HEK293 (cell line): Measurements from ENCODE around the gene INSM1.

Source experiments
- GFI1B ChIP-seq: fragments of 450-650 bp; formaldehyde crosslinking; IDR thresholded peaks from 2 replicates; pipeline ENCODE4 v1.5.1; 2016; ENCODE audit warnings: missing biosample characterization, missing genetic modification characterization
- GLI2 ChIP-seq: fragments of 450-650 bp; formaldehyde crosslinking; IDR thresholded peaks from 2 replicates; pipeline ENCODE4; 2017; ENCODE audit warnings: missing biosample characterization, missing genetic modification characterization, low read depth, borderline replicate concordance
- GLIS2 ChIP-seq: fragments of 450-650 bp; formaldehyde crosslinking; IDR thresholded peaks from 2 replicates; pipeline ENCODE4 v1.5.1; 2016; ENCODE audit warnings: missing biosample characterization, missing genetic modification characterization
- KLF8 ChIP-seq: fragments of 450-650 bp; formaldehyde crosslinking; IDR thresholded peaks from 2 replicates; pipeline ENCODE4 v1.5.1; 2016; ENCODE audit warnings: missing biosample characterization, missing genetic modification characterization
- OSR2 ChIP-seq: fragments of 450-650 bp; formaldehyde crosslinking; IDR thresholded peaks from 2 replicates; pipeline ENCODE4 v1.5.1; 2016; ENCODE audit warnings: missing biosample characterization, missing genetic modification characterization
- RBAK ChIP-seq: fragments of 450-650 bp; formaldehyde crosslinking; IDR thresholded peaks from 2 replicates; pipeline ENCODE4 v1.5.1; 2016; ENCODE audit warnings: missing biosample characterization, missing genetic modification characterization
- SP2 ChIP-seq: fragments of 450-650 bp; formaldehyde crosslinking; IDR thresholded peaks from 2 replicates; pipeline ENCODE4 v1.5.1; 2016; ENCODE audit warnings: missing biosample characterization, missing genetic modification characterization
- SP3 ChIP-seq: fragments of 450-650 bp; formaldehyde crosslinking; IDR thresholded peaks from 2 replicates; pipeline ENCODE4 v1.5.1; 2016; ENCODE audit warnings: missing biosample characterization, missing genetic modification characterization
- SP7 ChIP-seq: fragments of 450-650 bp; formaldehyde crosslinking; IDR thresholded peaks from 2 replicates; pipeline ENCODE4 v1.5.1; 2016; ENCODE audit warnings: missing biosample characterization, missing genetic modification characterization
- TSHZ1 ChIP-seq: fragments of 450-650 bp; formaldehyde crosslinking; IDR thresholded peaks from 2 replicates; pipeline ENCODE4 v1.5.1; 2016; ENCODE audit warnings: missing biosample characterization, missing genetic modification characterization, borderline replicate concordance
- ZBTB48 ChIP-seq: fragments of 450-650 bp; formaldehyde crosslinking; IDR thresholded peaks from 2 replicates; pipeline ENCODE4 v1.5.1; 2016; ENCODE audit warnings: missing biosample characterization, missing genetic modification characterization
- ZEB2 ChIP-seq: fragments of 450-650 bp; formaldehyde crosslinking; IDR thresholded peaks from 2 replicates; pipeline ENCODE4 v1.5.1; 2016; ENCODE audit warnings: missing biosample characterization, missing genetic modification characterization
- ZNF19 ChIP-seq: fragments of 450-650 bp; formaldehyde crosslinking; IDR thresholded peaks from 2 replicates; pipeline ENCODE4; 2016; ENCODE audit warnings: missing biosample characterization, missing genetic modification characterization, low read depth
- ZNF214 ChIP-seq: fragments of 450-650 bp; formaldehyde crosslinking; IDR thresholded peaks from 2 replicates; pipeline ENCODE4 v1.5.1; 2017; ENCODE audit warnings: missing biosample characterization, mild to moderate bottlenecking, missing genetic modification characterization, borderline replicate concordance
- ZNF274 ChIP-seq, 2 experiments: fragments of 200-500 bp in 1 of 2; fragments of 450-650 bp in 1 of 2; sonication (Bioruptor generic) in 1 of 2; formaldehyde crosslinking in 1 of 2; IDR thresholded peaks; 2 replicates each; pipeline versions ENCODE4 v1.5.1 to v1.6.1; 2014 to 2016; ENCODE audit warnings: borderline replicate concordance in 1 of 2, inconsistent platforms in 1 of 2, low read length in 1 of 2, missing biosample characterization in 1 of 2, missing genetic modification characterization in 1 of 2
- ZNF292 ChIP-seq: fragments of 450-650 bp; formaldehyde crosslinking; IDR thresholded peaks from 2 replicates; pipeline ENCODE4 v1.5.1; 2016; ENCODE audit warnings: low read depth, missing biosample characterization, missing genetic modification characterization, borderline replicate concordance
- ZNF335 ChIP-seq: fragments of 450-650 bp; formaldehyde crosslinking; conservative IDR thresholded peaks from 2 replicates; pipeline ENCODE4 v1.5.1; 2016; ENCODE audit warnings: missing biosample characterization, missing genetic modification characterization
- ZNF426 ChIP-seq: fragments of 450-650 bp; formaldehyde crosslinking; IDR thresholded peaks from 2 replicates; pipeline ENCODE4 v1.5.1; 2017; ENCODE audit warnings: missing biosample characterization, missing genetic modification characterization, mild to moderate bottlenecking, inconsistent platforms, moderate library complexity
- ZNF560 ChIP-seq: fragments of 450-650 bp; formaldehyde crosslinking; IDR thresholded peaks from 2 replicates; pipeline ENCODE4 v1.5.1; 2017; ENCODE audit warnings: missing biosample characterization, missing genetic modification characterization, borderline replicate concordance
- ZNF561 ChIP-seq: fragments of 450-650 bp; IDR thresholded peaks from 2 replicates; pipeline ENCODE4 v1.5.1; 2018; ENCODE audit warnings: missing biosample characterization, missing genetic modification characterization, borderline replicate concordance
- ZNF600 ChIP-seq: fragments of 450-650 bp; formaldehyde crosslinking; IDR thresholded peaks from 2 replicates; pipeline ENCODE4 v1.5.1; 2016; ENCODE audit warnings: missing biosample characterization, missing genetic modification characterization
- ZNF629 ChIP-seq: fragments of 450-650 bp; formaldehyde crosslinking; IDR thresholded peaks from 2 replicates; pipeline ENCODE4 v1.5.1; 2017; ENCODE audit warnings: missing biosample characterization, missing genetic modification characterization
- ZNF776 ChIP-seq: fragments of 450-650 bp; formaldehyde crosslinking; IDR thresholded peaks from 2 replicates; pipeline ENCODE4 v1.5.0; 2017; ENCODE audit warnings: missing biosample characterization, missing genetic modification characterization, borderline replicate concordance
- ZNF777 ChIP-seq: fragments of 450-650 bp; formaldehyde crosslinking; IDR thresholded peaks from 2 replicates; pipeline ENCODE4 v1.5.1; 2017; ENCODE audit warnings: missing biosample characterization, missing genetic modification characterization, borderline replicate concordance
- ZSCAN16 ChIP-seq: fragments of 450-650 bp; formaldehyde crosslinking; IDR thresholded peaks from 2 replicates; pipeline ENCODE4 v1.5.1; 2016; ENCODE audit warnings: missing biosample characterization, missing genetic modification characterization
- ZSCAN30 ChIP-seq: fragments of 450-650 bp; IDR thresholded peaks from 2 replicates; pipeline ENCODE4 v1.5.1; 2018; ENCODE audit warnings: missing biosample characterization, mild to moderate bottlenecking, missing genetic modification characterization, moderate library complexity
- TF ChIP-seq, protein P1 (sequence below): fragments of 450-650 bp; formaldehyde crosslinking; IDR thresholded peaks from 2 replicates; pipeline ENCODE4 v1.5.1; 2016; ENCODE audit warnings: missing biosample characterization, missing genetic modification characterization, low read depth
- TF ChIP-seq, protein P2 (sequence below): fragments of 450-650 bp; formaldehyde crosslinking; IDR thresholded peaks from 2 replicates; pipeline ENCODE4 v1.5.1; 2016; ENCODE audit warnings: missing biosample characterization, missing genetic modification characterization
- TF ChIP-seq, protein P3 (sequence below): fragments of 450-650 bp; formaldehyde crosslinking; IDR thresholded peaks from 2 replicates; pipeline ENCODE4 v1.5.1; 2017; ENCODE audit warnings: missing biosample characterization, missing genetic modification characterization
- TF ChIP-seq, protein P4 (sequence below): fragments of 450-650 bp; formaldehyde crosslinking; IDR thresholded peaks from 2 replicates; pipeline ENCODE4 v1.5.1; 2016; ENCODE audit warnings: missing biosample characterization, missing genetic modification characterization
- TF ChIP-seq, protein P5 (sequence below): fragments of 450-650 bp; formaldehyde crosslinking; IDR thresholded peaks from 2 replicates; pipeline ENCODE4; 2016; ENCODE audit warnings: missing biosample characterization, missing genetic modification characterization

Gene INSM1

GRCh38 chr20:20412750-20413149 lies 44.8 kb downstream of the INSM1 start (continued):
- TF ChIP-seq TSHZ1 (tag by site-specific recombination) (peak; percentile 64; the same call in 1 of the 2 replicates), ZNF292 (tag by site-specific recombination) (no peak), ZNF600 (tag by site-specific recombination) (peak; percentile 79), ZNF19 (tag by site-specific recombination) (no peak), ZNF426 (no peak), ZNF560 (tag by site-specific recombination) (no peak), ZNF214 (no peak), SP2 (no peak), ZSCAN16 (tag by site-specific recombination) (no peak), ZSCAN30 (tag by site-specific recombination) (peak; percentile 75), ZBTB48 (no peak), GFI1B (tag by site-specific recombination) (no peak), SP3 (no peak), ZNF335 (tag by site-specific recombination) (peak; percentile 17; the same call in 1 of the 2 replicates), KLF8 (tag by site-specific recombination) (no peak), ZNF629 (tag by site-specific recombination) (peak; percentile 93), SP7 (tag by site-specific recombination) (peak; percentile 77), ZNF776 (no peak), GLI2 (tag by site-specific recombination) (no peak), ZNF561 (tag by site-specific recombination) (no peak), ZNF777 (no peak), OSR2 (tag by site-specific recombination) (peak; percentile 90), GLIS2 (tag by site-specific recombination) (no peak), ZEB2 (tag by site-specific recombination) (peak; percentile 52; the same call in 1 of the 2 replicates), ZNF274 (IDR thresholded peaks at IDR 0.05; ENCODE audit: low read length) (no peak), ZNF274 (tag by site-specific recombination; IDR thresholded peaks at IDR 0.05; ENCODE audit: borderline replicate concordance) (no peak), RBAK (tag by site-specific recombination) (no peak)
- TF ChIP-seq, protein P1, sequence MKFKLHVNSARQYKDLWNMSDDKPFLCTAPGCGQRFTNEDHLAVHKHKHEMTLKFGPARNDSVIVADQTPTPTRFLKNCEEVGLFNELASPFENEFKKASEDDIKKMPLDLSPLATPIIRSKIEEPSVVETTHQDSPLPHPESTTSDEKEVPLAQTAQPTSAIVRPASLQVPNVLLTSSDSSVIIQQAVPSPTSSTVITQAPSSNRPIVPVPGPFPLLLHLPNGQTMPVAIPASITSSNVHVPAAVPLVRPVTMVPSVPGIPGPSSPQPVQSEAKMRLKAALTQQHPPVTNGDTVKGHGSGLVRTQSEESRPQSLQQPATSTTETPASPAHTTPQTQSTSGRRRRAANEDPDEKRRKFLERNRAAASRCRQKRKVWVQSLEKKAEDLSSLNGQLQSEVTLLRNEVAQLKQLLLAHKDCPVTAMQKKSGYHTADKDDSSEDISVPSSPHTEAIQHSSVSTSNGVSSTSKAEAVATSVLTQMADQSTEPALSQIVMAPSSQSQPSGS (tag by site-specific recombination): peak; percentile 85
- TF ChIP-seq, protein P2, sequence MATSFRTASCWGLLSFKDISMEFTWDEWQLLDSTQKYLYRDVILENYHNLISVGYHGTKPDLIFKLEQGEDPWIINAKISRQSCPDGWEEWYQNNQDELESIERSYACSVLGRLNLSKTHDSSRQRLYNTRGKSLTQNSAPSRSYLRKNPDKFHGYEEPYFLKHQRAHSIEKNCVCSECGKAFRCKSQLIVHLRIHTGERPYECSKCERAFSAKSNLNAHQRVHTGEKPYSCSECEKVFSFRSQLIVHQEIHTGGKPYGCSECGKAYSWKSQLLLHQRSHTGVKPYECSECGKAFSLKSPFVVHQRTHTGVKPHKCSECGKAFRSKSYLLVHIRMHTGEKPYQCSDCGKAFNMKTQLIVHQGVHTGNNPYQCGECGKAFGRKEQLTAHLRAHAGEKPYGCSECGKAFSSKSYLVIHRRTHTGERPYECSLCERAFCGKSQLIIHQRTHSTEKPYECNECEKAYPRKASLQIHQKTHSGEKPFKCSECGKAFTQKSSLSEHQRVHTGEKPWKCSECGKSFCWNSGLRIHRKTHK (tag by site-specific recombination): no peak
- TF ChIP-seq, protein P3, sequence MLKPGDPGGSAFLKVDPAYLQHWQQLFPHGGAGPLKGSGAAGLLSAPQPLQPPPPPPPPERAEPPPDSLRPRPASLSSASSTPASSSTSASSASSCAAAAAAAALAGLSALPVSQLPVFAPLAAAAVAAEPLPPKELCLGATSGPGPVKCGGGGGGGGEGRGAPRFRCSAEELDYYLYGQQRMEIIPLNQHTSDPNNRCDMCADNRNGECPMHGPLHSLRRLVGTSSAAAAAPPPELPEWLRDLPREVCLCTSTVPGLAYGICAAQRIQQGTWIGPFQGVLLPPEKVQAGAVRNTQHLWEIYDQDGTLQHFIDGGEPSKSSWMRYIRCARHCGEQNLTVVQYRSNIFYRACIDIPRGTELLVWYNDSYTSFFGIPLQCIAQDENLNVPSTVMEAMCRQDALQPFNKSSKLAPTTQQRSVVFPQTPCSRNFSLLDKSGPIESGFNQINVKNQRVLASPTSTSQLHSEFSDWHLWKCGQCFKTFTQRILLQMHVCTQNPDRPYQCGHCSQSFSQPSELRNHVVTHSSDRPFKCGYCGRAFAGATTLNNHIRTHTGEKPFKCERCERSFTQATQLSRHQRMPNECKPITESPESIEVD: peak; percentile 79
- TF ChIP-seq, protein P4, sequence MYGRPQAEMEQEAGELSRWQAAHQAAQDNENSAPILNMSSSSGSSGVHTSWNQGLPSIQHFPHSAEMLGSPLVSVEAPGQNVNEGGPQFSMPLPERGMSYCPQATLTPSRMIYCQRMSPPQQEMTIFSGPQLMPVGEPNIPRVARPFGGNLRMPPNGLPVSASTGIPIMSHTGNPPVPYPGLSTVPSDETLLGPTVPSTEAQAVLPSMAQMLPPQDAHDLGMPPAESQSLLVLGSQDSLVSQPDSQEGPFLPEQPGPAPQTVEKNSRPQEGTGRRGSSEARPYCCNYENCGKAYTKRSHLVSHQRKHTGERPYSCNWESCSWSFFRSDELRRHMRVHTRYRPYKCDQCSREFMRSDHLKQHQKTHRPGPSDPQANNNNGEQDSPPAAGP (tag by site-specific recombination): no peak
- TF ChIP-seq, protein P5, sequence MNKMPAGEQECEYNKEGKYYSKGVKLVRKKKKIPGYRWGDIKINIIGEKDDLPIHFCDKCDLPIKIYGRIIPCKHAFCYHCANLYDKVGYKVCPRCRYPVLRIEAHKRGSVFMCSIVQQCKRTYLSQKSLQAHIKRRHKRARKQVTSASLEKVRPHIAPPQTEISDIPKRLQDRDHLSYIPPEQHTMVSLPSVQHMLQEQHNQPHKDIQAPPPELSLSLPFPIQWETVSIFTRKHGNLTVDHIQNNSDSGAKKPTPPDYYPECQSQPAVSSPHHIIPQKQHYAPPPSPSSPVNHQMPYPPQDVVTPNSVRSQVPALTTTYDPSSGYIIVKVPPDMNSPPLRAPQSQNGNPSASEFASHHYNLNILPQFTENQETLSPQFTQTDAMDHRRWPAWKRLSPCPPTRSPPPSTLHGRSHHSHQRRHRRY (tag by site-specific recombination): no peak
